ENCODE results near the gene EXOC6B.

The EXOC6B gene

GRCh38 chr2:72347081-72347480, 478.8 kb downstream of the EXOC6B start:
- no peak overlapping the region for H3K4me3 ChIP-seq
- H3K27ac ChIP-seq, result no peak overlapping the region

DNA sequence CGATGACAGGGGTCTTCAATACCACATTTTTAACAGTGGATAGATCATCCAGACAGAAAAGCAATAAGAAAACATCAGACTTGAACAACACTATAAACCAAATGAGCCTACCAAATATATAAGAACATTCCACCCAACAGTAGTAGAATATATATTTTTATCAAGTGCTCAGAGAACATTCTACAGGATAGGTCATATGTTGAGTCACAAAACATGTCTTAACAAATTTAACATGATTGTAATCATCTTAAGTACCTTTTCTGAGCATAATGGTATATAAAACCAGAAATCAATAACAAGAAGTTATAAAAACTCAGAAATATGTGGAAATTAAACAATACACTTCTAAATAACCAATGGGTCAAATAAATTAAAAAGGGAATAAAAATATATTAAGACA, 484.2 kb downstream of the EXOC6B start:
- Histone ChIP-seq H3K4me3 (no peak overlapping the region), H3K27ac (no peak overlapping the region)

- no peak overlapping the region for H3K27ac ChIP-seq
- no peak overlapping the region for H3K4me3 ChIP-seq
These were observed 485.2 kb downstream of the EXOC6B start for GRCh38 chr2:72340665-72341064.

DNA sequence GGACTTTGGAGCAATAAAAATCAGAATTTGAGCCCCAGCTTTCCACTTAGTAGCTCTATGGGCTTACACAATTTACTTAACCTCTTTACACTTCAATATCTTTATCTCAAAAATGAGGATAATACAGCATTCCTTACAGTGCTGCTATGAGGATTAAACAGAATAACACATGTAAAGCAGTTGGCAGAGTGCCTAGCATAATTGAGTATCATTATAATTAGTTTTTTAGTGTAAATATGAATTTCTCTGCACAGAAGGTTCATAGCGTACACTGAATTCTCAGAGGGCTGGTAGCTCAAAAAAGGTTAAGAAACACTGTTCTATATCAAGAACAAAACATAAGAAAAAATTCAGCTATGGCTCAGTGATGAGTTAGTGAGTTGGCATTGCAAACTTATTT, 487.8 kb downstream of the EXOC6B start:
- H3K27ac ChIP-seq, result no peak overlapping the region
- H3K4me3 ChIP-seq, result no peak overlapping the region

GRCh38 chr2:72332720-72333119, 493.1 kb downstream of the EXOC6B start:
- Histone ChIP-seq H3K27ac (no peak overlapping the region), H3K4me3 (no peak overlapping the region)

DNA sequence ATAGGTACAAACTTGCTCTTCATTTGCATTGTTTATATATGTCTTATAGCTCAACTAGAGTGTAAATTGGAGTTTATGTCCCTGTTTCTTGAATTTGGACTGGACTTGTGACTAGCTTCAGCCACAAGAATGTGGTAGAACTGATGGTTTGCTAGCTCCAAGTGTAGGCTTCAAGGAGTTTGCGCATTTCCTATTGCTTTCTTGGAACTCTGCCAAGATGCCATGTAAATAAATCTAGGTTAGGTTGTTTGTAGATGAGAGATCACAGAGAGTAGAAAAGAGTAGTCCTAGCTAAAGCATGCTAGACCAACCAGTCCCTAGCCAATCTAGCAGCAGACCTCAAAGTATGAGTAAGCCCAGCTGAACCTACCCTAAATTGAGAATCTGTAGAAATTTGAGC, 495.2 kb downstream of the EXOC6B start:
- Histone ChIP-seq H3K4me3 (no peak overlapping the region), H3K27ac (no peak overlapping the region)

DNA sequence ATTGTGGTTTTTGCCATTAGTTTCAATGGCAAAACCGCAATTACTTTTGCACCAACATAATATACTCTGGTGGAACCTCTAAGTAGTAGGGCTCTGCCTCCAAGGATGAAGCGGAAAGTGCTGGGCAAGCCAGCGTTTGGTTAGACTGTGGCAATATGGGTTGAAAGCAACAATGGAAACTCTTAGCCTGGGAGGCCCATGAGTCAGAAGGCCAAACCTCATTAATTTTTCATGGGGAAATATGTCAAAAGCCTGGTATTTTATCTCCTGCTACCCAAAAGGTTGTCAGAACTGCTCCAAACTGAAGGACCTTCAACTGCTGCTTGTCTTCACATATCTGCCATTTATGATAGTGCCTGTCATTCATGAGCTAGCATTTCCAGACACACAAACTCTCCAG, 499.1 kb downstream of the EXOC6B start:
- Histone ChIP-seq H3K4me3 (no peak overlapping the region), H3K27ac (no peak overlapping the region)

GRCh38 chr2:72325592-72326422, 500.0 kb downstream of the EXOC6B start:
- no peak overlapping the region for H3K4me3 ChIP-seq
- no peak overlapping the region for H3K27ac ChIP-seq

DNA sequence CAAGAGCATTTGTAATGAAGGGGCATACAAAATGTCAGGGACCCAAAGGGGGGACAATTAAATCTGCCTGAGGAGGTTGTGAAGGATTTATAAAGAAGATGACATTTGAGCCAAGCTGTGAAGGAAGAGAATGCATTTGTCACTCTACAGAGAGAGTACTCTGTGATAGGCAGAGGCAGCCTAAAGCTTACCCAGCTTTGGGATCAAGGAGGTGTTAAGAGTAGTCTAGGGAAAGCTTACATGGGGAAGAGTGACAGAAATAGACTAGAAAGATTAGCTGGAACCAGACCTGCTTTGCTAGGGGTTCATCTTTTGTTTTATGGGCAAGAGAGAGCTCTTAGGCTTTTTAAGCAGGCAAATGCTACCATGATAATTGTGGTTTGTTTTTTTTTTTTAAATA, 509.1 kb downstream of the EXOC6B start:
- Histone ChIP-seq H3K4me3 (no peak overlapping the region), H3K27ac (no peak overlapping the region)

- Histone ChIP-seq H3K27ac (no peak overlapping the region), H3K4me3 (no peak overlapping the region)
These were observed 525.6 kb downstream of the EXOC6B start for GRCh38 chr2:72300147-72300684.

DNA sequence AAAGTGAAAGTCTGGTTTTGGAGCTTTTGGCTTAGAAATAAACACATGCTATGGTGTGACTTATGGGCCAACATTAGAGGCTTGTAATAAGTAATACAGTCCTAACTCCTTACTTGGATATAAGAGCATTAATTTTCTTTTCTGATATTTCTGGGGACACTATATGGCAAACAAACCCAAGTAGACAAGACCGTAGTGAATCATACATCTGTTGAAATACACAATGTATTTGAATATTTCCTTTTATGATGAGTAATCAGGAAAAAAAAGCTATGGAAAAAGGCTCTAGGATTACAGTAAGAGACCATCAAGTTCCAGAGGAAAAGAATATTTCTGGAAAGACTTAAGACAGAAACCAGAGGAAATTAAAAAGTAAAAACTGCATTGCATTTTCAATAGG, 532.2 kb downstream of the EXOC6B start:
- Histone ChIP-seq H3K27ac (no peak overlapping the region), H3K4me3 (no peak overlapping the region)

DNA sequence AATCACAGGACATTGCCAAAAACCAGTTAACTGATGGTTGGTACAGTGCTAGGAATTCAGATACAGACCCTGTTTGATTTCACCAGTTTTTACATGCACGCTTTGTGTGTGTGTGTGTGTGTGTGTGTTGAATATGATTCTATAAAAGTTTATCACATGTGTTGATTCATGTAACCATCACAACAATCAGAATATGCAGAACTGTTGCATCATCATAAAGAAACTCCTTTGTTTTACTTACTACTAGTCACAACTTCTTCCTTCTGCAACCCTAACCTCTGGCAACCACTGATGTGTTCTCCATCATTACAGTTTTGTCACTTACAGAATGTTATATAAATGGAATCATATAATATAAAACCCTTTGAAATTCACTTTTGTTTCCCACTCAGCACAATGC, 533.4 kb downstream of the EXOC6B start:
- H3K4me3 ChIP-seq, result no peak overlapping the region
- no peak overlapping the region for H3K27ac ChIP-seq

DNA sequence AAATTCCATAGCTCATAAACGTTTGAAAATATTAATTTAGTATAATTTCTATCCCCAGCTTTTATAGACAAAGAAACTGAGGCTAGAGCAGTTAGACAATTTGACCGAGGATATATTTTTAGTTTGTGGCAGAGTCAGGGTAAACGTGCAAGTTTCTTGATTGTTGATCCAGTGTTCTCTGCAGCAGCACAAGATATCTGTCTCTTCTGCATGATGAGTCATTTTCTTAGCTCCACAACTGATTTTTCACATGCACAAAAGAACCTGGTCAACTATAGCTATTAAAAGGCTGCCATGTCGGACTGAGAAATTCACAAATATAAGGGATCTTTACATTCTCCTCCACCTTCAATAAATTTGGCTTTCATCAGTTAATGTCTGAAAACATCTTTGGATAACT, 534.8 kb downstream of the EXOC6B start:
- H3K27ac ChIP-seq, result no peak overlapping the region
- H3K4me3 ChIP-seq, result no peak overlapping the region

GRCh38 chr2:72289736-72290135, 536.1 kb downstream of the EXOC6B start:
- H3K27ac ChIP-seq, result no peak overlapping the region
- H3K4me3 ChIP-seq, result no peak overlapping the region

DNA sequence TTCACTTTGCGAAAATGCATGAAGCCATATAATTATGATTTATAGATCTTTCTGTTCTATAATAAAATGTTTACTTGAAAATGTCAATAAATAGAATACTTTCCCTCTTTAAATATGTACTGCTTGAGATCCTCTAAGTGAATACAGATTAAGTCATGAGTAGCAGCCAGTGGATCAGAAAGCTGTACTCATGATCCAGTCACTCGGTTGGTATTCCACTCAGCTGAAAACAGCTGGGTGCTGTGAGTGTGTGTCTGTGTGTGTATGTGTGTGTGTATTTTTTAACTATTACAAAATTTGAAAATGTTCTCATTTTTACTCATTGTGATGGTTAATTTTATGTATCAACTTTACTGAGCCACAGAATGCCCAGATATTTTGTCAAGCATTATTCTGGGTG, 536.5 kb downstream of the EXOC6B start:
- H3K4me3 ChIP-seq, result no peak overlapping the region
- no peak overlapping the region for H3K27ac ChIP-seq

DNA sequence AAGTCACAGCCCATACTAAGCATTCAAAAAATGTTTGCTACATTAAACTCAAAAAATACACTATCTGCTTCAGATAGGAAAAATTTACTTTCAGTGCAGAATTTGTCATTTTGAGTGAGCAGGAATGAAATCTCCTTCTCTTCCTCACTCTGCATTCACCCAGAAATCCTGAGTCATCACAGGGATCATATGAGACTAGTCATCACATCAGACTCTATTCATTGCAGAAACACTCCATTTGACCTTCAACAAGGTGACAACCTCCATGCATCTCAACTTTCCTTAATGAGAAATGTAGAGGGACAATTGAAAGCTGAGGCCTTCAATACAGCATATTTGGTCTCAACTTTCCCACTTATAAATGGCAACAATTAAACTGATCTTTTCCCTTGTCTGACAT, 547.8 kb downstream of the EXOC6B start:
- no peak overlapping the region for H3K27ac ChIP-seq
- H3K4me3 ChIP-seq, result no peak overlapping the region

DNA sequence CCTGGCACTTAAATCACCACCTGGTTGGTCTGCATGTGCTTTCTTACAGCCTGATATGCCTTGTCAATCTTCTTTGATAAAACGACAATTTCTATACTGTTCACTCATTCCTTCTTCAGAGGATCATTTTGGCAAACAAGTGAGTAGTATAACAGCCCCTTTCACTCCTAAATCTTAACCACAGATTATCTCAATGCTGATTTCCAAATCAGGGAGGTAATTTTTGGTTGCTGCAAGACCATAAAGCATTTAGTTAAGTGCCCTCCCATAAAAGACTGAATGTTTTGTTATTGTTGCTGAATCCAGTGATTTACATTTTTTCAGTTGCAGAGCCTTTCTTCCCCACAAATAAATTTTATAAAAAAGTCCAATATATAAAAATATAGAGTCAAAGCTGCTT, 549.0 kb downstream of the EXOC6B start:
- no peak overlapping the region for H3K4me3 ChIP-seq
- H3K27ac ChIP-seq, result no peak overlapping the region

GRCh38 chr2:72276356-72276755, 549.5 kb downstream of the EXOC6B start:
- no peak overlapping the region for H3K27ac ChIP-seq
- no peak overlapping the region for H3K4me3 ChIP-seq

- no peak overlapping the region for H3K4me3 ChIP-seq
- H3K27ac ChIP-seq, result no peak overlapping the region
These were observed 550.7 kb downstream of the EXOC6B start for GRCh38 chr2:72275084-72275483.

- Histone ChIP-seq H3K27ac (no peak overlapping the region), H3K4me3 (no peak overlapping the region)
These were observed 551.4 kb downstream of the EXOC6B start for GRCh38 chr2:72274380-72274797.

DNA sequence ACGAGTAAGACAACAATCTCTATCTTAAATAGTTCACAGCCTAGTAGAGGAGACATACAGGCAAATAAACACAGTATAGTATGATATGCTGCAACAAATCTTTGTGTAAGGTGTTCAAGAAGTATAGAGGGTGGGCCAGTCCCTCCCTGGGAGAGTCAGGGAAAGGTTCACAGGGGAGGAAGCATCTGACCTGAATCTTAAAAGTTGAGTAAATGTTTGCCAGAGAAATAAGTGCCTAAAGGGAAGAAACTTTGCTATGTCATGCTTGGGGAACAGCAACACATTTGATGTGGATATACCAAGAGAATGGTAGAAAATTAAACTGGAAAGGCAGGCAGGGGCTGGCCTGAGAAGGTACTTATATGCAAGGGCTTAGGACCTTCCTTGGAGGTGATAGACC, 552.4 kb downstream of the EXOC6B start:
- no peak overlapping the region for H3K27ac ChIP-seq

More for the DNA sequence above, 552.4 kb downstream of the EXOC6B start:
- no peak overlapping the region for H3K4me3 ChIP-seq
